Measurements from ENCODE around the gene PCDHA4. TPM values are rescaled to one million over a fixed set of nuclear protein-coding genes. Genes with fewer than 3 reads are reported as not detected.
"Not testable (repeated sequence)": the region's sequence is repeated elsewhere in the genome, so short reads cannot be mapped to it uniquely, and the experiment has no call there.

PCDHA4 gene
- polyA plus RNA-seq, 2 of the 4 experiments (the other 2 are of a cell fraction), result 1.9 to 3.3 TPM

DNA sequence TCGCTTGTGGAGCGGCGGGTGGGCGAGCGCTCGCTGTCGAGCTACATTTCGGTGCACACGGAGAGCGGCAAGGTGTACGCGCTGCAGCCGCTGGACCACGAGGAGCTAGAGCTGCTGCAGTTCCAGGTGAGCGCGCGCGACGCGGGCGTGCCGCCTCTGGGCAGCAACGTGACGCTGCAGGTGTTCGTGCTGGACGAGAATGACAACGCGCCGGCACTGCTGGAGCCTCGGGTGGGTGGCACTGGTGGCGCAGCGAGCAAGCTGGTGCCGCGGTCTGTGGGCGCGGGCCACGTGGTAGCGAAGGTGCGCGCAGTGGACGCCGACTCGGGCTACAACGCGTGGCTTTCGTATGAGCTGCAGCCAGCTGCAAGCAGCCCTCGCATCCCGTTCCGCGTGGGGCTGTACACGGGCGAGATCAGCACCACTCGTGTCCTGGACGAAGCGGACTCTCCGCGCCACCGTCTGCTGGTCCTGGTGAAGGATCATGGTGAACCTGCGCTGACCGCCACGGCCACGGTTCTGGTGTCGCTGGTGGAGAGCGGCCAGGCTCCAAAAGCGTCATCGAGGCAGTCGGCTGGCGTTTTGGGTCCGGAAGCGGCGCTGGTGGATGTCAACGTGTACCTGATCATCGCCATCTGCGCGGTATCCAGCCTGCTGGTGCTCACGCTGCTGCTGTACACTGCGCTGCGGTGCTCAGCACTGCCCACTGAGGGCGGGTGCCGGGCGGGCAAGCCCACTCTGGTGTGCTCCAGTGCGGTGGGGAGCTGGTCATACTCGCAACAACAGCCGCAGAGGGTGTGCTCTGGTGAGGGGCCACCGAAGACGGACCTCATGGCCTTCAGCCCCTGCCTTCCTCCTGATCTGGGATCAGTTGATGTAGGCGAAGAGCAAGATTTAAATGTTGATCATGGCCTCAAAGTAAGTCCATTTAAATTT lies 36.2 kb downstream of the PCDHA4 start:
- H3K4me3 ChIP-seq, result no peak overlapping the region
- DNase-seq (ENCODE audit: low read depth in 1 of 2, low spot score in 1 of 2), result no peak
- WGBS (ENCODE audit: missing lambda C conversion rate), result 87% methylated on average over 82 of the region's 87 CpGs
- ChIA-PET POLR2A (no interaction called here), CTCF (interaction anchor here (1.0 kb wide), 1 partner anchor 197 kb away, joined by 3 read pairs; no protein-coding TSS in a partner anchor)
- H3K27ac ChIP-seq, result no peak overlapping the region
- H3K4me1 ChIP-seq, result no peaks in the 10 kb centered on the region
- H3K4me2 ChIP-seq, result no peak overlapping the region
- no peak for FAIRE-seq
- TF ChIP-seq HOXB13 (CRISPR knock-in tag; IDR thresholded peaks at IDR 0.05; ENCODE audit: low read depth) (no peak), HOXA7 (CRISPR knock-in tag; IDR thresholded peaks at IDR 0.05) (no peak), HEYL (CRISPR knock-in tag; IDR thresholded peaks at IDR 0.05) (no peak), FOSL2 (IDR thresholded peaks at IDR 0.05) (no peak), FOSL2 (CRISPR knock-in tag; IDR thresholded peaks at IDR 0.05) (no peak), CHD4 (IDR thresholded peaks at IDR 0.05; ENCODE audit: borderline replicate concordance) (no peak), RCOR1 (IDR thresholded peaks at IDR 0.05; ENCODE audit: low read depth, low read length) (no peak)
- TF ChIP-seq, protein P1, sequence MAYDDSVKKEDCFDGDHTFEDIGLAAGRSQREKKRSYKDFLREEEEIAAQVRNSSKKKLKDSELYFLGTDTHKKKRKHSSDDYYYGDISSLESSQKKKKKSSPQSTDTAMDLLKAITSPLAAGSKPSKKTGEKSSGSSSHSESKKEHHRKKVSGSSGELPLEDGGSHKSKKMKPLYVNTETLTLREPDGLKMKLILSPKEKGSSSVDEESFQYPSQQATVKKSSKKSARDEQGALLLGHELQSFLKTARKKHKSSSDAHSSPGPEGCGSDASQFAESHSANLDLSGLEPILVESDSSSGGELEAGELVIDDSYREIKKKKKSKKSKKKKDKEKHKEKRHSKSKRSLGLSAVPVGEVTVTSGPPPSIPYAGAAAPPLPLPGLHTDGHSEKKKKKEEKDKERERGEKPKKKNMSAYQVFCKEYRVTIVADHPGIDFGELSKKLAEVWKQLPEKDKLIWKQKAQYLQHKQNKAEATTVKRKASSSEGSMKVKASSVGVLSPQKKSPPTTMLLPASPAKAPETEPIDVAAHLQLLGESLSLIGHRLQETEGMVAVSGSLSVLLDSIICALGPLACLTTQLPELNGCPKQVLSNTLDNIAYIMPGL (CRISPR knock-in tag; IDR thresholded peaks at IDR 0.05; ENCODE audit: borderline replicate concordance), result no peak
- TF ChIP-seq, protein P2, sequence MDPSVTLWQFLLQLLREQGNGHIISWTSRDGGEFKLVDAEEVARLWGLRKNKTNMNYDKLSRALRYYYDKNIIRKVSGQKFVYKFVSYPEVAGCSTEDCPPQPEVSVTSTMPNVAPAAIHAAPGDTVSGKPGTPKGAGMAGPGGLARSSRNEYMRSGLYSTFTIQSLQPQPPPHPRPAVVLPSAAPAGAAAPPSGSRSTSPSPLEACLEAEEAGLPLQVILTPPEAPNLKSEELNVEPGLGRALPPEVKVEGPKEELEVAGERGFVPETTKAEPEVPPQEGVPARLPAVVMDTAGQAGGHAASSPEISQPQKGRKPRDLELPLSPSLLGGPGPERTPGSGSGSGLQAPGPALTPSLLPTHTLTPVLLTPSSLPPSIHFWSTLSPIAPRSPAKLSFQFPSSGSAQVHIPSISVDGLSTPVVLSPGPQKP (IDR thresholded peaks at IDR 0.05; ENCODE audit: low read depth, low read length), result no peak
- TF ChIP-seq, protein P3, sequence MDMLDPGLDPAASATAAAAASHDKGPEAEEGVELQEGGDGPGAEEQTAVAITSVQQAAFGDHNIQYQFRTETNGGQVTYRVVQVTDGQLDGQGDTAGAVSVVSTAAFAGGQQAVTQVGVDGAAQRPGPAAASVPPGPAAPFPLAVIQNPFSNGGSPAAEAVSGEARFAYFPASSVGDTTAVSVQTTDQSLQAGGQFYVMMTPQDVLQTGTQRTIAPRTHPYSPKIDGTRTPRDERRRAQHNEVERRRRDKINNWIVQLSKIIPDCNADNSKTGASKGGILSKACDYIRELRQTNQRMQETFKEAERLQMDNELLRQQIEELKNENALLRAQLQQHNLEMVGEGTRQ (IDR thresholded peaks at IDR 0.05), result no peak
- TF ChIP-seq, protein P4, sequence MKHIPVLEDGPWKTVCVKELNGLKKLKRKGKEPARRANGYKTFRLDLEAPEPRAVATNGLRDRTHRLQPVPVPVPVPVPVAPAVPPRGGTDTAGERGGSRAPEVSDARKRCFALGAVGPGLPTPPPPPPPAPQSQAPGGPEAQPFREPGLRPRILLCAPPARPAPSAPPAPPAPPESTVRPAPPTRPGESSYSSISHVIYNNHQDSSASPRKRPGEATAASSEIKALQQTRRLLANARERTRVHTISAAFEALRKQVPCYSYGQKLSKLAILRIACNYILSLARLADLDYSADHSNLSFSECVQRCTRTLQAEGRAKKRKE (CRISPR knock-in tag; IDR thresholded peaks at IDR 0.05; ENCODE audit: low read depth), result no peak
- 0 out of 3 replicates have a peak, but pooled peaks cover 3% of the 10 kb centered on the region for H3K9me3 ChIP-seq
- ATAC-seq, result no peak

DNA sequence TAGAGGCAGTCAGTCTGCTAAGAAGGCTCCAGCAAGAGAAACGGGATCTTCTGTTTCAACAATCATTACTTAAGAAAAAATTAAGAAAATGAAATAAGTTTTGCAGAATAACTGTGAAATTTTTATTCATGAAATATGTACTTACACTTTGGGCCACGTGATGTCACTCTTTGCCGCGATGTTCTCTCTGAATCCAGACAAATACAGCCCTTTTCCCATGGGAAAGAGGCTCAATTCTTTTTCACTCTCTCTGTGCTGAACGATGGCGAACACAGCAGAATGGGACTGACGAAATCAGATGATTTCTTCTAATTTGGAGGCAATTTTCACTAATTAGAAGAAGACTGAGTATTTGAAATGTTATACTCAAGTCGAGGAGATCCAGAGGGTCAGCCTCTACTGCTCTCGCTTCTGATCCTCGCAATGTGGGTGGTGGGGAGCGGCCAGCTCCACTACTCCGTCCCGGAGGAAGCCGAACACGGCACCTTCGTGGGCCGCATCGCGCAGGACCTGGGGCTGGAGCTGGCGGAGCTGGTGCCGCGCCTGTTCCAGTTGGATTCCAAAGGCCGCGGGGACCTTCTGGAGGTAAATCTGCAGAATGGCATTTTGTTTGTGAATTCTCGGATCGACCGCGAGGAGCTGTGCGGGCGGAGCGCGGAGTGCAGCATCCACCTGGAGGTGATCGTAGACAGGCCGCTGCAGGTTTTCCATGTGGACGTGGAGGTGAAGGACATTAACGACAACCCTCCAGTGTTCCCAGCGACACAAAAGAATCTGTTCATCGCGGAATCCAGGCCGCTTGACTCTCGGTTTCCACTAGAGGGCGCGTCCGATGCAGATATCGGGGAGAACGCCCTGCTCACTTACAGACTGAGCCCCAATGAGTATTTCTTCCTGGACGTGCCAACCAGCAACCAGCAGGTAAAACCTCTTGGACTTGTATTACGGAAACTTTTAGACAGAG lies 41.6 kb downstream of the PCDHA4 start, which contains the start of gene PCDHA9:
Gene PCDHA9, plus strand, starts transcription at position 244 of the 964 bp plus-strand sequence. Its CDS starts 114 bp downstream, at position 358.
- POLR2A ChIA-PET; H3K4me2 ChIP-seq; H3K27ac ChIP-seq; CTCF ChIA-PET; H3K4me1 ChIP-seq; DNase-seq (ENCODE audit: low read depth in 1 of 2, low spot score in 1 of 2); H3K4me3 ChIP-seq; H3K9me3 ChIP-seq; FAIRE-seq: not testable (repeated sequence)
- 71% methylated on average over 38 of the region's 48 CpGs for WGBS (ENCODE audit: missing lambda C conversion rate)
- peak in 1 of 2 experiments; percentile 61; a peak in 3 of 6 replicates for ATAC-seq

DNA sequence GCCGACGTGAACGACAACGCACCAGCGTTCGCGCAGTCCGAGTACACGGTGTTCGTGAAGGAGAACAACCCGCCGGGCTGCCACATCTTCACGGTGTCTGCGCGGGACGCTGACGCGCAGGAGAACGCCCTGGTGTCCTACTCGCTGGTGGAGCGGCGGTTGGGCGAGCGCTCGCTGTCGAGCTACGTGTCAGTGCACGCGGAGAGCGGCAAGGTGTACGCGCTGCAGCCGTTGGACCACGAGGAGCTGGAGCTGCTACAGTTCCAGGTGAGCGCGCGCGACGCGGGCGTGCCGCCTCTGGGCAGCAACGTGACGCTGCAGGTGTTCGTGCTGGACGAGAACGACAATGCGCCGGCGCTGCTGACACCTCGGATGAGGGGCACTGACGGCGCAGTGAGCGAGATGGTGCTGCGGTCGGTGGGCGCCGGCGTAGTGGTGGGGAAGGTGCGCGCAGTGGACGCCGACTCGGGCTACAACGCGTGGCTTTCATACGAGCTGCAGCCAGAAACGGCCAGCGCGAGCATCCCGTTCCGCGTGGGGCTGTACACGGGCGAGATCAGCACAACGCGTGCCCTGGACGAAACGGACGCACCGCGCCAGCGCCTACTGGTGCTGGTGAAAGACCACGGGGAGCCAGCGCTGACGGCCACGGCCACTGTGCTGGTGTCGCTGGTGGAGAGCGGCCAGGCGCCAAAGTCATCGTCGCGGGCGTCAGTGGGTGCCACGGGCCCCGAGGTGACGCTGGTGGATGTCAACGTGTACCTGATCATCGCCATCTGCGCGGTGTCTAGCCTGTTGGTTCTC lies 43.2 kb downstream of the PCDHA4 start:
- FAIRE-seq; H3K9me3 ChIP-seq; H3K4me1 ChIP-seq; POLR2A ChIA-PET; H3K27ac ChIP-seq; H3K4me2 ChIP-seq; DNase-seq (ENCODE audit: low read depth in 1 of 2, low spot score in 1 of 2); H3K4me3 ChIP-seq; ATAC-seq: not testable (repeated sequence)
- 91% methylated on average over 93 of the region's 101 CpGs for WGBS (ENCODE audit: missing lambda C conversion rate)
- CTCF ChIA-PET, result interaction anchor here (1.3 kb wide), 1 partner anchor 10 kb away, joined by 3 read pairs; no protein-coding TSS in a partner anchor
